NCI-H187 (cell line): Measurements from ENCODE around the gene RPS14.

Source experiments
- DNase-seq, 2 experiments: peaks; one replicate each; lab custom pipeline; 2025; lab: John Stamatoyannopoulos, UW

Gene RPS14

DNA sequence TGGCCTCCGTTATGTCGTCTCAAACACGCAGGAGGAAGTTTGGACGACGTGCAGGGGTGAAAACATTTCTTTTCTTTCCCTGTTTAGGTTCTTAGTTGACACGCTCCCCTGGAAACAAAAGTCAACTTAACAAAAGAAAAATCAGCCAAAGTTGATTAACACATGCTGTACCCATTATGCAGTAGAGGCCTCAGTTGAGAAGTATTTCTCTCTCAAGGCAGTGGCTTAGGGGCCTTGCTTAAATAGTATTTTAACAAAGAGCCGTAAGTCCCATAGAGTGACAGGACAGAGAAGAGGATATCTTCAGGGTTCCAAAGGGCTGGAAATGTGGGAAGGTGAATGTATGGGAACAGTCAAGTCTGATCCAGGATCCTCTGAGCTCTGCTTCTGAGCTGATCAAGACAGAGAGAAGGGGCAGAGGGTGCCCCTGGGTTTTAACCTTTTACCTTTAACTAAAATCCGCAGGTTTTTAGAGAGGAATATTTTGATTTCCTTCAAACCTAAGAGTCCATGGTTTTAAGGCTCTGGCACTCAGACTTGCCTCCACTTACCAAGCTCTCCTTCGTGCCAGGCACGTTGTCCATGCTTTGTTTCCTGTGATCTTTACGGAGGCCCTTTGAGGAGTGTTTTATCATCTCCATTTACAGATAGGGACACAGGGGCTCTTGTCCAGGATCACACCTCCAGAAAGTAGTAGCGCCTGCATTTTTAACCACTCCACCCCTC lies 36.2 kb downstream of the RPS14 start:
- DNase-seq, result no peak

- DNase-seq, result no peak
Measured at GRCh38 chr5:150412319-150413175, 37.0 kb downstream of the RPS14 start, which contains the start of gene CD74. CD74 (minus strand) TSS chr5:150412910; CDS start chr5:150412749, 161 bp downstream.

- no peak for DNase-seq
Measured at GRCh38 chr5:150411245-150411979, 38.1 kb downstream of the RPS14 start.

DNA sequence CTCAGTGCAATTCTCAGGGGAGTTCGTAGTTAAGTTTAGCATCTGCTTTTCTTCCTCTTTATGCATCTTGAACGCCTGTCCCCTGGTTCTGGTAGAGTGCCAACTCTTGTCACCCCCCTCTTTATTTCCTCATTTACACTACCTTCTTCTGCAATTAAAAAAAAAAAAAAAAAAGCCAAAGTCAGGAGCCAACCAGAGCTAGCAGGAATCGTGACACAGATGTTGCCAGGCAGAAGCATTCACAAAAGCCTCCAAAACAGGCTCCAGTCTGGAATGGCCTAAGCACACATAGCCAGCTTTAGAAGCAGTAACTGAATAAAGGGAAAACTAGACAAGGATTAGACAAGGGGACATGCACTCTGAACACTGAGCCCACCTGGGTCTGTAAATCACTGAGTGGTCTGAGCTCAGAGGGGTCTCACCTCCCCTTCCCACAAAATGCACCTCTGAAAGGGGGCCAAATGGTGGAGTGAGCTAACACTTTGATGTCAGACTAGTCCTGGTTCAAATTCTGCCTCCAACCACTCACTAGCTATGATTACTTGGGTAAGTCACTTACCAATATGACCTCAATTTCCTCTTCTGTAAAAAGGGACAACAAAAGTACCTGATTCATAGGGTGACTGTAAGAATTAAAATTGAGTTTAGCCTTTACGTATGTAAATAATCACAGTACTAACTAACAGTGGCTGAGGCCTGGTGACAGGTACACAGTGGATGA lies 38.9 kb downstream of the RPS14 start:
- DNase-seq, result no peak

GRCh38 chr5:150409638-150410523 lies 39.7 kb downstream of the RPS14 start:
- DNase-seq, result peak; percentile 24 to 26

DNA sequence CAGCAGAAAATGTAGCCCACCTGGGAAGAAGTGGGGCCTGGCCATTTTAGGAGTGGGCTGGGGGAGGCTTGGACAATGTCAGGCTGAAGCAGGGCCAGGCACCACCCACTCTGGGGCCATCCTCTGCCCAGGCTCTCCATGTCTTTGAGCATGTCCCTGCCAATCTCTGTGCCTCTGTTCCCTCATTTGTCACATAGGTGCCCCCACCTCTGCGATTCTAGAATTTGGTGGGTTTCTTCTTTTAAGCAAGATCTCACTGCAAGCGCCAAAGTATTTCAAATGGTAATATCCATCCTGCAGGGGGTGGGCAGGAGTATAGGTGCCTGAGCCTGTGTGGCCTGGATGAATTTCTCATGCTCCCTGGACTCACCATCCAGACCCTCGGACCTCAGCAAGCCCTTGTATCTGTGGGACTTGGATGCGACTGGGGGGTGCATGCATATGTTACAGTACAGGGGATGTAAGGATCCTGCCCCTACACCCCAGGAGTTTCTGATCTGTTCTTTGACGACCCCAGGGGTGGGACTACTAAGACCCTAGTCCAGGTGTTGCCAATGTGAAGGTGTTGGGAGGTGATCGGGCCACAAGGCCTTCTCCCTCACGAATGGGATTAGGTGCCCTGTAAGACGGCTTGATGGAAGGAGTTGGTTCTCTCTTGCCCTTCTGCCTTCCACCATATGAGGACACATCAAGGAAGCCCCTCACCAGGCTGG lies 41.2 kb downstream of the RPS14 start:
- DNase-seq, result no peak

DNA sequence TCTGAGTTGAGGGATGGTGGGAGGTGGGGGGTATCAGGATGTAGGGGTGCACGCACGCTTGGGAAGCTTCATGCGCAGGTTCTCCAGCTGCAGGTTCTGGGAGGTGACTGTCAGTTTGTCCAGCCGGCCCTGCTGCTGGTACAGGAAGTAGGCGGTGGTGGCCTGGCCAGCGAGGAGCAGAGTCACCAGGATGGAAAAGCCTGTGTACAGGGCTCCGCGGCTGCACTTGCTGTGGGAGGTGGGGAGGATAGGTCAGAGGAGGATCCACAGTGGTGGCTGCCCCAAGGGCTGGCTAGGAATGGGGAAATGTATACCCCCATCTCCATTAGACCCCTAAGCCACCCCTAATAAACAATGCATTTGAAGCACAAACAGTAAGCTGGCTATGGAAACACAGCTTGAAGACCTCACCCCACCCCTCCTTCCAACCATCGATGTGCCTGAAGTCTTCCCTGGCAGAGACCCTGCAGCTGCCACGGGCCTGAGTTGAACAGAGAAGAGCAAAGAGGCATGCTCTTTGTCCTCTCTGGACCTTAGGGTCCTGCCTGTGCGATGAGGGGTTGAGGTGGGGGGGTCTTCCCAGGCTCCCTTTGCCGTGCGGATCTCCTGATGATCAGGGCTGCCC lies 42.3 kb downstream of the RPS14 start:
- DNase-seq, result no peak

- no peak for DNase-seq
Measured at GRCh38 chr5:150406723-150407095, 42.8 kb downstream of the RPS14 start.

DNA sequence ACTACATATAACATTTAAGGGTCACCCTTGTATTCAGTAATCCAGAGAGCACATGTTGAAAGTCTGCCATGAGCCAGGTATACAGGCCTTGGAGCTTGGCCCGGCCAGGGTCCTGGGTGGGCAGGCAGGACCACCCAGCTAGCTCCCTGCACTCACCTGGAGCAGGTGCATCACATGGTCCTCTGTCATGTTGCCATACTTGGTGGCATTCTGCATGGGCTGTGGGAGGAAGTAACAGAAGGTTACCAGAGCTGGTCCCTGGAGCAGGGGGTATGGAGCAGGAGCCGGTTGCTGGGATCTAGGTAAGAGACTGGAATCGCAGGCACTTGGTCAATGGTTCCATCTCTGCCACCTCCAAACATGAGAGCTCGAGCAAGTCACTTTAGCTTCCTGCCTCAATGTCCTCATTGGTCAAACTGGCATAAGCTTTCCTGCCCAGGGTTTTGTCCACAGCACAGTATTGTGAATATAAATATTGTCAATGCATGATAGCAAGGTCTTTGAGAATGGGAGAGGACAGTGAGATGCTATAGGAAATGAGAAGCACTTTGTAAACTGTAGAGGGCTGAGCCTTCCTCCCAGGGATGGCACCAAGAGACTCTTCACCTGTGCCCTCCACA lies 43.3 kb downstream of the RPS14 start:
- no peak for DNase-seq

GRCh38 chr5:150404941-150405816 lies 44.4 kb downstream of the RPS14 start:
- DNase-seq, result no peak

DNA sequence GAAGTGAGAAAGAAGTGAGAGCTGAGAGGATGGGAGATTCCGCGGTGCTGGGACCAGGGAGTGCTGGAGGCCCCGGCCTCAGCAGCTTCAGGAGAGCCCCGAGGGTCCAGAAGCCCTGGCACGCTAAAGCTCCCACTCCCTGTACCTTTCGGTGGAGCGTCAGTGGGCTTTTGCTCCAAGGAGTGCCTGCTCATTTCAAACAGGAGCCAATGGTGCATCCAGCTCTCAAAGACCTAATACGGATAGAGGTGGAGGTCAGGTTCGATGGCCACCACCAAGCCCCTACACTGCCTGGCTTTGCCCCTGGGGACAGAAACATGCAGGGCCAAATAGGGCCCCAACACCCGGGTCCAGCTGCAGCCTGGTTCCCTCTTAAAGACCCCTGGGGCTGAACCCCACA lies 45.0 kb downstream of the RPS14 start:
- DNase-seq, result no peak

- DNase-seq, result no peak
Measured at GRCh38 chr5:150404121-150404520, 45.4 kb downstream of the RPS14 start.

- DNase-seq, result no peak
Measured at GRCh38 chr5:150402901-150403342, 46.6 kb downstream of the RPS14 start.

DNA sequence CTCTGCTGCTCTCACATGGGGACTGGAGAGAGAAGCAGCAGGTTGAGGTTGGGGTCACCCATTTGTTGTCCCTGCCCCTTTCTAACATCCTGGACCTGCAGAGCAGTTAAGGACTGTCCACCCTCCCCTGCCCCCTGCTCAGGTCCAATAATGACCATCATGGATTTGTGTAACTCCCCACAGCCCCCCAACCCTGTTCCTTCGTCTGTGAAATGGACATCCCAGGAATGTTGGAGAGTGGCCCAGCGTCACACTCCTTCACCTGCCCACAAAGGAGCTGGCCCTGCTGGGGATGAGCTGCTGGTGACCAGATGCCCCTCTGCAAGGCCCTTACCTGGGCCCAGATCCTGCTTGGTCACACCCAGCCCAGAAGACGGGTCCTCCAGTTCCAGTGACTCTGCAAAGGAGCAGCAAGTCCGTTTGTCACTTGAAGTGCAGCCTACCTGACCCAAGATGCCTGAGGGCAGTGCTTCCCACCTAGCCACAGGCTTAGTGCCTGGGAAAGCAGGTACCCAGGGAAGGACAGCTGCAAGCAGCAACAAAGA lies 47.2 kb downstream of the RPS14 start:
- no peak for DNase-seq

DNA sequence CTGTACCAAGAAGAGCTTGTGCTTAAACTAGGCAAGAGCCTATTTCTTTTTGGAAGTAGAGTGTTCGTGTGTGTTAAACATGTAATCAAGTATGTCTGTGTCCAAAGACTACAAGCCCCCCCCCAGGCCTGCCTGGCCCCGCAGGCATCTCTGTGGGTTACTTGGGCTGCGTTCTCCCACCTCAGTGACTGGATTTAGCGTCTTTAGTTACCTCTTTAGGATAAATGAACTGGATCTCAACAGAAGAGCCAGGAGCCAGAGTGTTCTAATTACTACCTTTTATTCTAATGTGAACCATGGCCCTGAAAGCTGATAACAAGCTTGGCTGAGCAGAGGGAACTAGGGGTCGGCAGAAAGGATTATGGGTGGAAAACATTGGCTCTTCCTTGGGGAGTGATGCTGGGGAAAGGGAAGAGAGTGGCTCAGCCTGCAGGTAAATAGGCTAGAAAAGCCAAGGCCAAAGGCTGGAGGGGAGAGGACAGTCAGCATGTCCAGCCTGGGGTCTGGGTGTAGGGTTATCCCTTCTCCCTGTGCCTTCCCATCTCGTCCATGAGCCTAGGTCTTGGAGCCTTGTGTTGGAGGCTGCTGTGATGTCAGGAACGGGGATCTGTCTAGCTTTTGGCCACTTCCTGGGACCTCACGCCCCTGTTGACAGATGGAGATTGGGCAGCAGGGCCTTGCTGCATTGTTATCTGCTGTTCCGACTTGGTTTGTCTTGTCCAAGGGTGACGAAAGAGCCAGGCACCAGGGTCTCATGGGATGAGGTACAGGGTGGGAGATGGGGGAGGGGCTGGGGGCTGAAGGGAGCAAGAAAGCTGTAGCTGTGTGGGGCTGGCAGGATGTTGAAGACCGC lies 47.9 kb downstream of the RPS14 start:
- no peak for DNase-seq

DNA sequence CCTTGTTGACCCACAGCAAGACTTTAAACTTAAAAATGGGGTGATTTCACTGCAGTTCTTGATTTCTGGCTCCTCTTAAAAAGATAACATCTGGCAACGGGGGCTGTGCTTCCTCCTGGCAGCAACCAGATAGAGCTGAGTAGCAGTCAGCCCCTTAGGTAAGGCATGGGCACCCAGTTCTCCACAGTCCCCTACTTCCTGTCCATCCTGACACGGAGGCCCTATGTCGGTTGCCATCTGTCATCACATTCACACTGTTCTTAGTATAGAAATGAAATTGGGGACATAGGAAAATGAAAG lies 48.5 kb downstream of the RPS14 start:
- no peak for DNase-seq
